ENCODE data around the gene VWA3A. TPM values are rescaled to one million over a fixed set of nuclear protein-coding genes. Genes with fewer than 3 reads are reported as not detected.
"Not testable (repeated sequence)": the region's sequence is repeated elsewhere in the genome, so short reads cannot be mapped to it uniquely, and the experiment has no call there.

The VWA3A gene
- total RNA-seq, 4 donors from 2014 or later = 0.21 to 1.2 (median 0.26) TPM; not detected in 1

GRCh38 chr16:22164482-22164881 is 72.1 kb downstream of the VWA3A start:
- Histone ChIP-seq H3K27ac (no peak overlapping the region), H3K4me1 (peaks cover 7% of the 10 kb centered on the region), H3K9me3 (no peaks in the 10 kb centered on the region), H3K4me3 (no peak overlapping the region), H3K27me3 (peaks cover 25% of the 10 kb centered on the region), H3K36me3 (no peaks in the 10 kb centered on the region)
- WGBS = 93% methylated on average over 5 of the region's 5 CpGs
- TF ChIP-seq POLR2A (IDR thresholded peaks at IDR 0.05) (no peak), CTCF (IDR thresholded peaks at IDR 0.05) (no peak)
- DNase-seq (ENCODE audit: low spot score in 2 of 2) = no peak

GRCh38 chr16:22165508-22166285 is 73.4 kb downstream of the VWA3A start:
- H3K9me3 ChIP-seq = no peaks in the 10 kb centered on the region
- 87% methylated on average over 5 of the region's 16 CpGs for WGBS

GRCh38 chr16:22171953-22172352 is 79.6 kb downstream of the VWA3A start:
- TF ChIP-seq POLR2A (IDR thresholded peaks at IDR 0.05) = no peak
- TF ChIP-seq CTCF (IDR thresholded peaks at IDR 0.05) = no peak
- no peak for TF ChIP-seq EP300 (IDR thresholded peaks at IDR 0.05)
- TF ChIP-seq POLR2AphosphoS5 (IDR thresholded peaks at IDR 0.05) = no peak
- Histone ChIP-seq H3K9me3 (no peaks in the 10 kb centered on the region), H3K27me3 (no peaks in the 10 kb centered on the region), H3K27ac (no peak overlapping the region), H3K36me3 (no peaks in the 10 kb centered on the region), H3K4me3 (no peak overlapping the region), H3K4me1 (no peaks in the 10 kb centered on the region)
- no peak for DNase-seq (ENCODE audit: low spot score in 2 of 2)
- WGBS = 87% methylated on average over 5 of the region's 6 CpGs

More at GRCh38 chr16:22165508-22166285, 73.4 kb downstream of the VWA3A start:
- no peaks in the 10 kb centered on the region for H3K36me3 ChIP-seq
- TF ChIP-seq POLR2AphosphoS5 (IDR thresholded peaks at IDR 0.05) (no peak), EP300 (IDR thresholded peaks at IDR 0.05) (no peak), CTCF (IDR thresholded peaks at IDR 0.05) (no peak), POLR2A (IDR thresholded peaks at IDR 0.05) (no peak)
- H3K27me3 ChIP-seq = peaks cover 25% of the 10 kb centered on the region
- no peak overlapping the region for H3K4me3 ChIP-seq
- peaks cover 7% of the 10 kb centered on the region for H3K4me1 ChIP-seq
- no peak overlapping the region for H3K27ac ChIP-seq
- DNase-seq (ENCODE audit: low spot score in 2 of 2) = no peak

GRCh38 chr16:22172642-22173041 is 80.3 kb downstream of the VWA3A start:
- DNase-seq (ENCODE audit: low spot score in 2 of 2); H3K36me3 ChIP-seq; H3K4me3 ChIP-seq; H3K9me3 ChIP-seq; H3K27me3 ChIP-seq; H3K4me1 ChIP-seq; H3K27ac ChIP-seq: not testable (repeated sequence)
- WGBS = 95% methylated on average over 1 of the region's 1 CpG

GRCh38 chr16:22174642-22175041 is 82.3 kb downstream of the VWA3A start:
- Histone ChIP-seq H3K4me1 (no peaks in the 10 kb centered on the region), H3K4me3 (no peak overlapping the region), H3K9me3 (no peaks in the 10 kb centered on the region), H3K36me3 (no peaks in the 10 kb centered on the region), H3K27ac (no peak overlapping the region), H3K27me3 (no peaks in the 10 kb centered on the region)
- no peak for DNase-seq (ENCODE audit: low spot score in 2 of 2)
- 76% methylated on average over 9 of the region's 9 CpGs for WGBS
- no peak for TF ChIP-seq POLR2AphosphoS5 (IDR thresholded peaks at IDR 0.05)
- no peak for TF ChIP-seq EP300 (IDR thresholded peaks at IDR 0.05)
- no peak for TF ChIP-seq POLR2A (IDR thresholded peaks at IDR 0.05)
- no peak for TF ChIP-seq CTCF (IDR thresholded peaks at IDR 0.05)

Data from suprapubic skin (tissue), 4 donors.